Skeletal muscle satellite cell (primary cell): ENCODE results near the gene GPR17.

ENCODE experiments used
- H3K27me3 ChIP-seq: 2 replicates; pipeline ENCODE4 v1.7.0; 2013; ENCODE audit warnings: low read length; ENCODE audit not compliant: control insufficient read depth, insufficient read depth
- H3K36me3 ChIP-seq: 2 replicates; pipeline ENCODE4 v1.7.0; 2013; ENCODE audit warnings: mild to moderate bottlenecking, control low read depth, low read length; ENCODE audit not compliant: insufficient read depth
- H3K4me1 ChIP-seq: 2 replicates; pipeline ENCODE4 v1.7.0; 2013; ENCODE audit warnings: low read length; ENCODE audit not compliant: control insufficient read depth, insufficient read depth
- H3K4me2 ChIP-seq: 2 replicates; pipeline ENCODE4 v1.7.0; 2013; ENCODE audit warnings: mild to moderate bottlenecking, low read length
- H3K4me3 ChIP-seq: 2 replicates; pipeline ENCODE4 v1.7.0; 2013; ENCODE audit warnings: low read length
- H3K9ac ChIP-seq: 2 replicates; pipeline ENCODE4 v1.7.0; 2013; ENCODE audit warnings: mild to moderate bottlenecking, low read depth, low read length, moderate library complexity
- H3K9me3 ChIP-seq: replicated peaks from 2 replicates; pipeline ENCODE4 v1.7.0; 2013; ENCODE audit warnings: mild to moderate bottlenecking, control low read depth, low read length

The GPR17 gene

DNA sequence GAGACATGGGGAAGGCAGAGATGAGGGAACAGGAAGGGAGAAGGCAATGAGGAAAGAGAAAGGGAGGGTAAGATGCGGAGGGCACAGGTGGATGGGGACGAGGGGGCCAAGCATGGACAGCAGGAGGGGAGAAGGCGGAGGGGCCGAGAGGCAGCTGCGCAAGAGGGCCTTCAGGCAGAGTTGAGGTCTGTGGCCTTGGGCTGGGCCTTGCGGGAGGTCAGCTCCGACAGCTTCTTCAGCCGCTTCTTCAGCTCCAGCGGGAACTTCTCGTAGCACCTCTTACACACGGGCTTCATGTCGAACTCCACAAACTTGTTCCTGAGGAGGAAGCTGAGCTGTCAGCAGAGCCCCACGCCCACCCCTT is 6.9 kb upstream of the GPR17 start:
- Histone ChIP-seq H3K9ac (no peak overlapping the region), H3K4me1 (peaks cover 34% of the 10 kb centered on the region), H3K9me3 (no peaks in the 10 kb centered on the region), H3K4me2 (no peak overlapping the region), H3K27me3 (no peaks in the 10 kb centered on the region), H3K4me3 (no peak overlapping the region), H3K36me3 (peaks cover 3% of the 10 kb centered on the region)

DNA sequence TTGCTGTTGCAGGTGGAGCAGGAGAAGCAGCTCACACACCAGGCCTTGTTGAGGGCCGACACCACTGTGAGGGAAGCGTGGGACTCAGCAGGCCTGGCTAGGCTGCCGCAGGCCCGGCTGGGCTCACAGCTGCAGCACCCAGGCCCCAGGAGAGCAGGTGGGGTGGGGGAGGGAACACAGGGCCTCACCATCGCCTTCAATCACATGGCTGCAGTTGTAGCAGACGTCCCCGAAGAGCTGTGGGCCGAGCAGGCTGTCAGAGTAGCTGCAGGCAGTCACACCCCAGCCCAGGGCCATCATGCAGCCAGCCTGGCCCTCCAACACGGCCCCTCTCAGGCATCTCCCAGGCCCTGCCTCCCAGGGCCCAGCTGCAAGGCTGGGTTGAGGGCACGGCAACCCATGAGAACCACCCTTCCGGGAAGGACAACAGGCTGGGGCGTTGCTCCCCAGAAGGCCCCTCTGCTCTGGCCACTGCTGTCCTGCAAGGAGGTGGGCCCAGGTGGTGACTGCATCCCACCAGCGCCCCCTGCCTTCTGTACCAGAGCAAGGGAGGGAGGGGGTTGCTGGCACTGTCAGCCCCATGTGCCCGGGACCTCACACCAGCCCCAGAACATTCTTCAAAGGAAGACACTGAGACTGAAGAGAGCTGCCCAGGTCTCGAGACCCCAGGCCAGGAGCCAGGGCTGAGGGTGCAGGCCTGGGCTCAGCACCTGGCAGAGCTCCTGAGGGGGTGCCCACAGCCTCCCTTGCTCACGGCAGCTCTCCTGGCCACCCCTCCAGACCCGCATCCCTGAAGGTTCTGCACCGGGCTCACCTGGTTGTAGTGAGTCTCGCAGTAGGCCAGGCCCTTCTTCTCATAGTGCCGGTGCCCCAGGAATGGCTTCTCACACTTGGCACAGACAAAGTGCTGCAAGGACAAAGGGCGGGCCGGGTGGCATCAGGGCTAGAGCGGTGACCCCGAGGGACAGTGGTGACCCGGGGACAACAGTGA is 5.6 kb upstream of the GPR17 start:
- Histone ChIP-seq H3K4me3 (no peak overlapping the region), H3K9me3 (no peaks in the 10 kb centered on the region), H3K4me2 (no peak overlapping the region), H3K9ac (no peak overlapping the region), H3K4me1 (peaks cover 30% of the 10 kb centered on the region), H3K36me3 (peaks cover 3% of the 10 kb centered on the region), H3K27me3 (no peaks in the 10 kb centered on the region)

DNA sequence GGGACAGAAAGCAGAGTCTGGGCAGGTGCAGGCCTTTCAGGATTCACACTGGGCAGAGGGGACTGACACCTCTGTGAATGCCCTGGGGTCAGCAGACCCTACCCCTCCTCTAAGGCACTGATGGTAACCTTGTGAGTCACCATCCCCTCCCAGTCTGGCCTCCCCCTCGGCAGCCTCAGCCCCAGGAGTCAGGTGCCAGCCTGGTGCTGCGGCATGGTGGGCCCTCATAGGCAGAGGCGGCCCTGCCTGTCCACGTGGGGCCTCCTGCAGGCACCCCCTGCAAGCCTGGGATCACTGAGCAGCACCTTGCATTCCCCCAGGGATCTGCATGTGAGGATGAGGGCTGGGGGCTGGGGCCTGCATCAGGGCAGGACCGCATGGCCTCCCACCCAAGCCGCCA is 4.8 kb upstream of the GPR17 start:
- no peak overlapping the region for H3K4me2 ChIP-seq
- no peak overlapping the region for H3K9ac ChIP-seq
- peaks cover 30% of the 10 kb centered on the region for H3K4me1 ChIP-seq
- H3K9me3 ChIP-seq, result no peaks in the 10 kb centered on the region
- H3K27me3 ChIP-seq, result no peaks in the 10 kb centered on the region
- no peaks in the 10 kb centered on the region for H3K36me3 ChIP-seq
- no peak overlapping the region for H3K4me3 ChIP-seq

DNA sequence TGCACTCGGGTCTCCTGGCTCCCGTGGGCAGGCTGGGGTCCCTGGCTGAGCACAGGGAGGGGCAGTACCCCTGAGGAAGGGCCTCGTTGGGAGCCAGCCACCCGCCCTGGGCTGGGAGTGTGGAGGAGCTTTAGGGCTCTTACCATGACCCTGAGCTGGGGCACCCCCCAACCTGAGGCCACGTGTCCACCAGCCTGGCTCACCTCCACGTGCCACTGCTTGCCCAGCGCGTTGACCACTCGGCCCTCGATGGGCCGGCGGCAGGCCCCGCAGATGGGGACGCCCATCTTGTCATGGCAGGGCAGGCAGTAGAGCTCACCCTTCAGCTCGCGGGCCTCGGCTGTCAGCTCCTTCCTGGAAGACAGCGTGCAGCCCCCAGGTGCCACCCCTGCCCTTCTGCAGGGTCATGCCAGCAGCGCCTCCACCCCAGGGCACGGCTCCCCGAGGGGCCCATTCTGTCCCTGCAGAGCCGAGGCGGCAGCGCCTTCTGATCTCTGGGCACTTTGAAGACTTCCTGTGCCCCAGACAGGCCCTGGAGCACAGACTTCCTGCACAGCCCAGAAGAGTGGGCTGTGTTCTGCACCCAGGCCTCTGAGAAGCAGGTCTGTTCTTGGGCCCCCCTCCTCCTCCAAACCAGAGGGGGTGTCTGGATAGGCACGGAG is 4.0 kb upstream of the GPR17 start:
- H3K36me3 ChIP-seq, result no peaks in the 10 kb centered on the region
- peaks cover 34% of the 10 kb centered on the region for H3K4me1 ChIP-seq
- no peak overlapping the region for H3K9ac ChIP-seq
- H3K4me3 ChIP-seq, result no peak overlapping the region
- H3K9me3 ChIP-seq, result no peaks in the 10 kb centered on the region
- no peaks in the 10 kb centered on the region for H3K27me3 ChIP-seq
- no peak overlapping the region for H3K4me2 ChIP-seq

DNA sequence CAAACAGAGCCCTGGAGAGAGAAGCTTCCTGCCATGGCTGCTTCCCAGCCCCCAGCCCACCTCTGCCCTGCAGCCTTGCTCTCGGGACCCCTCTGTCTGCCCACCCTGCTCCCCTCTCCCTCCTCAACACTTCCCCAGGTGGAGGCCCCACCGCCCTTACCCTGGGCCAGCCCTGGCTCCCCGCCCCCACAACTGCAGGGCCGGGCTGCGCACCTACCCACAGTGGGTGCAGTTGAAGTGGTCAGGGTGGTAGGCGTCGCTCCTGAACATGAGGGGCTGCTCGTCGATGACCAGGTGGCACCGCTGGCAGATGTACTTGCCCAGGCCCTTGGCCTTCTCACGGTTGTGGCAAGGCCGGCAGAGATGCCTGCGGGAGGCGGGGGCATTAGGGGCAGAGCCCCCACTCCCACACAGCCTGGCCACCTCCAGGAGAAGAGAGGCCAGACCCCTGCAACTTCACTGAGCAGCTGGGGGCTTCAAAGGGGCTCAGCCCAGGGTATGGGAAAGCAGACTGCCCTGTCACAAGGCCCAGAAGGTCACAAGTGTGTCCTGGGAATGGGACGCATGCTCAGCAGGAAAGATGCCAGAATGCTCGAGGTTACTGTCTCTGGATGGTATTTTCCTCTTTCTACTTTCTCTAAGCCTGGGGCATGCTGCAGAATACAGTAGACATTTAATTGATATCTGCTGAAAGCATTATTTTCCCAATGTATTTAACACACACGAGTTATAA is 3.1 kb upstream of the GPR17 start:
- H3K4me2 ChIP-seq, result no peak overlapping the region
- H3K4me1 ChIP-seq, result peaks cover 34% of the 10 kb centered on the region
- no peaks in the 10 kb centered on the region for H3K27me3 ChIP-seq
- no peaks in the 10 kb centered on the region for H3K36me3 ChIP-seq
- H3K4me3 ChIP-seq, result no peak overlapping the region
- no peaks in the 10 kb centered on the region for H3K9me3 ChIP-seq
- H3K9ac ChIP-seq, result no peak overlapping the region

DNA sequence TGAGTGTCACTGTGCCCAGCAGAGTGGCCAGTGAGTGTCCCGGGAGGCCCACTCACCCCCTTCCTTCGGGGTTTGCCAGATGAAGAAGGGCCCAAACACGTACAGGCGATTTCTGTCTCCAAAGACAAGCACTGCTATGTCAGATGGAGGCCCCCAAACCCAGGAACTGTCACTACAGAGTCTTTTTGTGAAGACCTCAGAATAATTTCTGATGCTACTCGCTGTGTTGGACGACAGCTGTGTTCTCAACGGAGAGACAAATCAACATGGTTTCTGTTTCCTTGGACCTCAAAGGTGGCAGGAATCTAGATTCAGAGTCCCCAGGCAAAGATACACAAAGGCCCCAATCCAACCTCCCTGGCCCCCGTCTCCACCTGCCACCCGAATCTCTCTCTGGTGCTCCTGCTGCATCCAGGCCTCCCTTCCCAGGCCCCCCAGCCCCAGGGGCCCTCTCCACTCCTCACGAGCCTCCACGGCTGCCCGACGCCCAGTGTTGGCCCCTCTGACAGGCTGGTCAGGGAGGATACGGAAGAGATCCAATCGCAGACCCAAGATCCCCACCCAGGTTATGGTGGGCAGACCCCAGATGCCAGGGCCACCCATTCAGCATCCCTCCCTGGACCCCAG is 2.4 kb upstream of the GPR17 start:
- Histone ChIP-seq H3K36me3 (no peaks in the 10 kb centered on the region), H3K4me3 (no peak overlapping the region), H3K4me1 (peaks cover 31% of the 10 kb centered on the region), H3K9me3 (no peaks in the 10 kb centered on the region), H3K27me3 (no peaks in the 10 kb centered on the region), H3K9ac (no peak overlapping the region), H3K4me2 (no peak overlapping the region)

DNA sequence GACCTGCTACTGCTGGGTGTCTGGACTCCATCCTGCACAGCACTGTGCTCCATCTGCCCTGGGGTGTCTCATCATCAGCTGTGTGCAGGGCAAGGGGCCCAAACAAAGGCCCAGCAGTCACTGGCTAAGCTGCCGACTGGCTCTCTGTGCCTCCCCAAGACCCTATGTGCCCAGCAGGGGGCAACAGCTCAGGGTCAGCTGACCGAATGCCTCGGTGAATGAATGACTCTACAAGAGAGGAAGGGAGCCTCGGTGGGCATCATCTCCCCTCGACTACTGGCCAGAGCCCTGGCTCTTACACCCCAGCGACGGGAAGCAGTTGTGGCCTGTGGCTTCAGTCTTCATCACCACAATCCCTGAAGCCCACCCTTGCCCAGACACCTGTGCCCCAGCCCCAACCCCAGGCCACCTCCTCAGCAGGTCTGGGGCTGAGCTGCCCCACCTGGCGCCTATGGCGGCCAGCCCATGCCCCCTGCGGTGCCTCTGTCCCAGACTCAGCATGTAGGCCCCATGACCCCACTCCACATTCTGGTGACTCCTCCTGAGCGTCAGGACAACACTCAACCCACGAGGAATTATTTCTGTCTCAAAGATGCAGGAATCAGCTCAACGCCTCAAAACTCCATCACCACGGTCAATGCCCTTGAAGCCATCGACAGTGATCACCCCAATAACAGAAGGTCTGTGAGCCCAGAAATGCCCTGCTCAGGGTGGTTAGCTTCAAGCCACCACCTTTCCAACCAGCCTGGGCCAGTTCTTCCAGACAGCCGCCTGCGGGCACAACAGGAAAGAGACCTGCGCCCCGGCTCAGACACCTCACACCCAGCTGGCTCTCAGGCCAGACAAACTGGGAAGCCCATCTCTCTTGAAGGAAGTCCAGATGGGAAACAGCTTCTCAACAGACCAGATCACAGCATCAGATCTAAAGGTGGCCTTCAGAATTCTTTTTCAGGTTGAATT is 1.6 kb upstream of the GPR17 start:
- Histone ChIP-seq H3K4me3 (no peak overlapping the region), H3K9me3 (no peaks in the 10 kb centered on the region), H3K4me2 (no peak overlapping the region), H3K9ac (no peak overlapping the region), H3K27me3 (no peaks in the 10 kb centered on the region), H3K36me3 (no peaks in the 10 kb centered on the region), H3K4me1 (peaks cover 27% of the 10 kb centered on the region)

DNA sequence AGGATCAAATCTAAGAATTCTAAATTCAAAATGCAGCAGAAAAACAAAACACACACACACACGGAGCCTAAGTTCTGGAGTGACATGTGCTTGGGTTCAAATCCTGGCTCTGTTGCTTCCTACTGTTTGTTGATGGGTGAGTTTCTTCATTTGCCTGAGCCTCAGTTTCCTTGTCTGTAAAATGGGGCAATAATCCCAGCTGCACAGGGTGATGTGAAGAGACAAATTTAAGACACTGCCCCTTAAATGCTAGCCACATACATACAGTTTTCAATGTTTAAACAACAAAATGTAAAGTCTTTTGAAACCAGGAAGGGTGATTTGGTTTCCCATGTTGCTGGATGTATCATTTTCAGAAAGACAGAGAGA is 943 bp upstream of the GPR17 start:
- Histone ChIP-seq H3K9ac (no peak overlapping the region), H3K36me3 (no peaks in the 10 kb centered on the region), H3K4me2 (no peak overlapping the region), H3K9me3 (no peaks in the 10 kb centered on the region), H3K27me3 (no peaks in the 10 kb centered on the region), H3K4me3 (no peak overlapping the region), H3K4me1 (peaks cover 23% of the 10 kb centered on the region)

DNA sequence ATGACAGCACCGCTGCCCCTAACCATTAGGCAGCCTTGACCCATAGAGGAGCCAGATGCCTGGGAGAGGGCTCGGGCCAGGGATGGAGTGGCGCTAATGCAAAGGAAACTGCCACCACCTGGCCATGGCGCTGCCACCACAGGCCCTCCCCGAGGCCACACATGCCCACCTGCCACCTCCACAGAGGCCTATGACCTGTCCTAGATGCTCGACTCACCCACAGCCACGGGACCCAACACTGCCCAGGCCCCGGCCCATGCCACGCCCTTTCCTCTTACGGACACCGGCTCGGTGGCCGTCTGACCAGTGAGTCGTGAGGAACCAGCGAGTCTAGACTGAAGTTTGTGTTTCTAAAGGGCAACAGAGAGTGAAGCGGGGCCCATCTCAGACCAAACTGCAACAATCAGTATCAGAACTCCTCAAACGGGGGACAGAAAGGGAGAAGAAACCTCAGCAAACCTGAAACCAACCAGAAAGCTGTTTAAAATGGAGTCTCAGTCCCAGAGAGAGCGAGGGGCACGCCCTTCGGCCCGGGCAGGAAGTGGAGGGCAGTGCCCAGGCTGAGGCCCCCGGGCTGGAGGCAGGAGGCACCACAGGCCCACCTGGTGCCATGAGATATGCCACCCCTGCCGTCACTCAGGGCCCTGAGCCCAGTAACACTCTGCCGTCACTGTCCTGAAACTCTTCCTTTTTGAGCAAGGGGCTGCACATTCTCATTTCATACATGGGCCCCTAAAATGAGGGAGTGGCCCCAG is 711 bp downstream of the GPR17 start:
- H3K4me3 ChIP-seq, result no peak overlapping the region
- peaks cover 20% of the 10 kb centered on the region for H3K4me1 ChIP-seq
- H3K36me3 ChIP-seq, result no peaks in the 10 kb centered on the region
- H3K9ac ChIP-seq, result no peak overlapping the region
- no peaks in the 10 kb centered on the region for H3K9me3 ChIP-seq
- no peaks in the 10 kb centered on the region for H3K27me3 ChIP-seq
- no peak overlapping the region for H3K4me2 ChIP-seq
